Embryonic facial prominence (tissue), 1 donor: ENCODE results near the gene RIMS1.

ENCODE experiments used
- DNase-seq: peaks from one replicate; pipeline ENCODE4 v3.0.0-alpha.2; 2016; ENCODE audit errors: extremely low spot score

RIMS1 gene

GRCh38 chr6:71886184-71887005 lies at the start of gene RIMS1:
Gene RIMS1 (plus strand): TSS chr6:71886550. CDS start chr6:71887024, 474 bp downstream.
- no peak for DNase-seq

GRCh38 chr6:71851214-71851613 lies 35.1 kb upstream of the RIMS1 start:
- no peak for DNase-seq

GRCh38 chr6:71852948-71853347 lies 33.4 kb upstream of the RIMS1 start:
- no peak for DNase-seq

- DNase-seq, result no peak
Observed at GRCh38 chr6:71855406-71855805, 30.9 kb upstream of the RIMS1 start.

GRCh38 chr6:71879016-71879415 lies 7.3 kb upstream of the RIMS1 start:
- no peak for DNase-seq

- no peak for DNase-seq
Observed at GRCh38 chr6:71887006-71887743, 825 bp downstream of the RIMS1 start.

- DNase-seq, result no peak
Observed at GRCh38 chr6:71887744-71888230, 1.4 kb downstream of the RIMS1 start.

- DNase-seq, result no peak
Observed at GRCh38 chr6:71888756-71889340, 2.5 kb downstream of the RIMS1 start.

- DNase-seq, result no peak
Observed at GRCh38 chr6:71889366-71889765, 3.0 kb downstream of the RIMS1 start.

GRCh38 chr6:71892641-71893040 lies 6.3 kb downstream of the RIMS1 start:
- no peak for DNase-seq

GRCh38 chr6:71900642-71901041 lies 14.3 kb downstream of the RIMS1 start:
- no peak for DNase-seq

- DNase-seq, result no peak
Observed at GRCh38 chr6:71902261-71902660, 15.9 kb downstream of the RIMS1 start.

GRCh38 chr6:71906813-71907212 lies 20.5 kb downstream of the RIMS1 start:
- DNase-seq, result no peak

GRCh38 chr6:71908162-71908765 lies 21.9 kb downstream of the RIMS1 start:
- DNase-seq, result no peak

GRCh38 chr6:71913444-71914234 lies 27.3 kb downstream of the RIMS1 start:
- no peak for DNase-seq

- DNase-seq, result no peak
Observed at GRCh38 chr6:71929047-71929446, 42.7 kb downstream of the RIMS1 start.

GRCh38 chr6:71933881-71934280 lies 47.5 kb downstream of the RIMS1 start:
- no peak for DNase-seq

- no peak for DNase-seq
Observed at GRCh38 chr6:71965404-71965803, 79.1 kb downstream of the RIMS1 start.

GRCh38 chr6:71967436-71967835 lies 81.1 kb downstream of the RIMS1 start:
- no peak for DNase-seq

GRCh38 chr6:71977884-71978283 lies 91.5 kb downstream of the RIMS1 start:
- no peak for DNase-seq

GRCh38 chr6:71979911-71980310 lies 93.6 kb downstream of the RIMS1 start:
- DNase-seq, result no peak
